ENCODE data around the gene ARRDC2. TPM values are rescaled to one million over a fixed set of nuclear protein-coding genes. Genes with fewer than 3 reads are reported as not detected.

Gene ARRDC2
- total and polyA plus RNA-seq, 2 of the 13 experiments (the other 11 are each of a cell fraction or from before 2014, with no cell fraction given): 2.1 to 3.4 TPM

DNA sequence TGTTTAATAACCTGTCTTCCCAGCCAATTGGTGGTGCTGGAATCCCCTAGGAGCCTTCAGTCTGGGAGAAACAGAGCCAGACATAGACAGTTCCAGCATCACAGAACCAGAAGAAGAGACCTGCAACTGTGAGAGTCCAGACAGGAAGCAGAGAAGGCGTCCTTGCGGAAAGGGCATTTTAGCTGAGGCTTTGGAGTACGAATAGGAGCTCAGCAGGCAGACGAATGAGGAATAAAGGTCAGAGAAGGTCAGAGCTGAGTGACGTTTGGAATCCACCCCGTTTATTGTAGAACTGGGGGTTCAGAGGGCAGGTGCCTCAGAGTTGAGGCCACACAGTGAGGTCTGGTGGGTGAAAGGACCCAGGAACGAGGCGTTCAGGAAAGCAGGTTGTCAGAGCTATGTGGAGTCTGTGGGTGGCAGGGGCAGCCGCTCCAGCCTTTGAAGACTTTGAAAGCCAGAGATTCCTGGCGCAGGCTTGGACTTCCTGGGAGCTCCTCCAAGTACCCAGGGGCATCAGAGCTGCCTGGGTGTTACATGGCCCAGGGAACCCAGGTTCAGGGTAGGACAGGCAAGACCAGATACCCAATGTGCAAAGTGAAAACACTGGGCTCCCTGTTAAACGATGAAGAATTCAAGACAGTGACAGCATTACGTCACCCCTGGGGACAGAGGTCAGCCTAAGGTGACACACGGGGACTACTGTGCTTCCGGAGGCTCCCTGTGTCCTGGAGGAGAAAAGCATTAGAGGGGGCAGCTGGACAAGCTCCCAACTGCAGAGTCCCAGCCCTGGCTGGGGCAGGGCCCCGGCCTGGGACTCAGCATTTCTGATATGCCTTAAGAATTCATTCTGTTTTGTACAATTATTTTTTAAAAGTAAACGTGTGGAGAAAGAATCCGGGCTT is 5.5 kb downstream of the ARRDC2 start (continued):
- TF ChIP-seq, protein P1, sequence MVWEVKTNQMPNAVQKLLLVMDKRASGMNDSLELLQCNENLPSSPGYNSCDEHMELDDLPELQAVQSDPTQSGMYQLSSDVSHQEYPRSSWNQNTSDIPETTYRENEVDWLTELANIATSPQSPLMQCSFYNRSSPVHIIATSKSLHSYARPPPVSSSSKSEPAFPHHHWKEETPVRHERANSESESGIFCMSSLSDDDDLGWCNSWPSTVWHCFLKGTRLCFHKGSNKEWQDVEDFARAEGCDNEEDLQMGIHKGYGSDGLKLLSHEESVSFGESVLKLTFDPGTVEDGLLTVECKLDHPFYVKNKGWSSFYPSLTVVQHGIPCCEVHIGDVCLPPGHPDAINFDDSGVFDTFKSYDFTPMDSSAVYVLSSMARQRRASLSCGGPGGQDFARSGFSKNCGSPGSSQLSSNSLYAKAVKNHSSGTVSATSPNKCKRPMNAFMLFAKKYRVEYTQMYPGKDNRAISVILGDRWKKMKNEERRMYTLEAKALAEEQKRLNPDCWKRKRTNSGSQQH (CRISPR knock-in tag; IDR thresholded peaks at IDR 0.05; ENCODE audit: low read depth): no peak

DNA sequence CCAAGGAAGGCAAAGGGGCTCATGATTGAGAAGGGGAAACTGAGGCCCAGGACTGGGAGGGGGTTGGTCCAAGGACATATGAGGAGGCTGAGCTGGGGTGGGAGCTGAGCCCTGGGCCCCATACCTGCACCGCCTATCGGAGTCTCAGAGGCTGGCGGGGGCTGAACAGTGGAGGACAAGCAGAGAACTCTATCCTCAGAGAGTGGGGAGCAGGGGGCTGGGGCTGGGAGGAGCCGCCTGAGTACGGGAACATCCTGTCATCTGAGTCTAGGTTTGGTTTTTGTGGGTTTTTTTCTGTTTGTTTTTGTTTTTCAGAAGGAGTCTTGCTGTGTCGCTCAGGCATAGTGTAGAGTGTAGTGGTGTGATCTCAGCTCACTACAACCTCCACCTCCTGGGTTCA is 6.2 kb downstream of the ARRDC2 start:
- no peak for DNase-seq (ENCODE audit: low spot score)
- Histone ChIP-seq H3K27ac (ENCODE audit: extremely low read length, insufficient read depth, low read length) (no peak overlapping the region), H2AFZ (ENCODE audit: low read length) (no peak overlapping the region), H3K4me1 (ENCODE audit: insufficient read depth, low read length) (peaks cover 54% of the 10 kb centered on the region), H3K4me3 (replicated peaks in 1 of 3; ENCODE audit: insufficient read depth in 1 of 3, low read depth in 2 of 3, low read length in 3 of 3) (peak overlapping the region in 1 of 3 experiments; percentile 23; a peak in 1 of 6 replicates), H4K20me1 (ENCODE audit: insufficient read depth, low read length) (no peaks in the 10 kb centered on the region), H3K36me3 (replicated peaks in 1 of 2; ENCODE audit: control insufficient read depth in 1 of 2, insufficient read depth in 2 of 2, low read length in 2 of 2) (peaks cover 5% of the 10 kb centered on the region in 2 experiments; a peak in 3 of 5 replicates), H3K4me2 (ENCODE audit: low read depth, low read length) (peak overlapping the region; percentile 54), H3K9me3 (ENCODE audit: low read length) (no peaks in the 10 kb centered on the region), H3K79me2 (ENCODE audit: insufficient read depth, low read length) (no peaks in the 10 kb centered on the region), H3K27me3 (ENCODE audit: control insufficient read depth in 1 of 2, insufficient read depth in 2 of 2, low read length in 2 of 2) (no peaks in the 10 kb centered on the region), H3K9ac (ENCODE audit: insufficient read depth, low read depth, low read length) (no peak overlapping the region)
- no peak for ATAC-seq
- 84% methylated on average over 6 of the region's 6 CpGs for WGBS (ENCODE audit: low lambda C conversion rate)
- in situ Hi-C loops (cut with HindIII; ENCODE audit: extremely low pct_ligation_motif_present, low pct_unique_long_range_greater_than_20kb): no loop called here
- BruUV-seq (replicated peaks): no TSS peak
- intact Hi-C loops (cut with micrococcal nuclease; ENCODE audit: unreplicated experiment): no loop called here
- FAIRE-seq: no peak
- CTCF ChIA-PET (ENCODE audit: low intra/inter-chr PET ratio, low total read pairs): no interaction called here
- POLR2A ChIA-PET: interaction anchor here (0.8 to 2.1 kb wide), 6 partner anchors 8 to 42 kb away, joined by 3 to 10 read pairs (median 4); no protein-coding TSS in a partner anchor
- TF ChIP-seq MYC (CRISPR knock-in tag; IDR thresholded peaks at IDR 0.05; ENCODE audit: borderline replicate concordance) (no peak), ASH2L (IDR thresholded peaks at IDR 0.05; ENCODE audit: insufficient read length, low read depth, low read length) (no peak), MEIS2 (CRISPR knock-in tag; IDR thresholded peaks at IDR 0.05) (no peak), TOPORS (CRISPR knock-in tag; IDR thresholded peaks at IDR 0.05) (no peak), ZSCAN30 (CRISPR knock-in tag; IDR thresholded peaks at IDR 0.05) (no peak), ZZZ3 (CRISPR knock-in tag; IDR thresholded peaks at IDR 0.05; ENCODE audit: borderline replicate concordance) (no peak), ZNF607 (CRISPR knock-in tag; IDR thresholded peaks at IDR 0.05; ENCODE audit: borderline replicate concordance) (no peak), ZNF782 (CRISPR knock-in tag; IDR thresholded peaks at IDR 0.05; ENCODE audit: borderline replicate concordance) (no peak), ZNF20 (CRISPR knock-in tag; IDR thresholded peaks at IDR 0.05) (no peak), KDM5A (IDR thresholded peaks at IDR 0.05; ENCODE audit: borderline replicate concordance, low read length) (no peak), ZNF431 (CRISPR knock-in tag; IDR thresholded peaks at IDR 0.05; ENCODE audit: borderline replicate concordance, low read depth) (no peak)
- TF ChIP-seq, protein P2, sequence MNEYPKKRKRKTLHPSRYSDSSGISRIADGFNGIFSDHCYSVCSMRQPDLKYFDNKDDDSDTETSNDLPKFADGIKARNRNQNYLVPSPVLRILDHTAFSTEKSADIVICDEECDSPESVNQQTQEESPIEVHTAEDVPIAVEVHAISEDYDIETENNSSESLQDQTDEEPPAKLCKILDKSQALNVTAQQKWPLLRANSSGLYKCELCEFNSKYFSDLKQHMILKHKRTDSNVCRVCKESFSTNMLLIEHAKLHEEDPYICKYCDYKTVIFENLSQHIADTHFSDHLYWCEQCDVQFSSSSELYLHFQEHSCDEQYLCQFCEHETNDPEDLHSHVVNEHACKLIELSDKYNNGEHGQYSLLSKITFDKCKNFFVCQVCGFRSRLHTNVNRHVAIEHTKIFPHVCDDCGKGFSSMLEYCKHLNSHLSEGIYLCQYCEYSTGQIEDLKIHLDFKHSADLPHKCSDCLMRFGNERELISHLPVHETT (CRISPR knock-in tag; conservative IDR thresholded peaks at IDR 0.05): no peak
- TF ChIP-seq, protein P3, sequence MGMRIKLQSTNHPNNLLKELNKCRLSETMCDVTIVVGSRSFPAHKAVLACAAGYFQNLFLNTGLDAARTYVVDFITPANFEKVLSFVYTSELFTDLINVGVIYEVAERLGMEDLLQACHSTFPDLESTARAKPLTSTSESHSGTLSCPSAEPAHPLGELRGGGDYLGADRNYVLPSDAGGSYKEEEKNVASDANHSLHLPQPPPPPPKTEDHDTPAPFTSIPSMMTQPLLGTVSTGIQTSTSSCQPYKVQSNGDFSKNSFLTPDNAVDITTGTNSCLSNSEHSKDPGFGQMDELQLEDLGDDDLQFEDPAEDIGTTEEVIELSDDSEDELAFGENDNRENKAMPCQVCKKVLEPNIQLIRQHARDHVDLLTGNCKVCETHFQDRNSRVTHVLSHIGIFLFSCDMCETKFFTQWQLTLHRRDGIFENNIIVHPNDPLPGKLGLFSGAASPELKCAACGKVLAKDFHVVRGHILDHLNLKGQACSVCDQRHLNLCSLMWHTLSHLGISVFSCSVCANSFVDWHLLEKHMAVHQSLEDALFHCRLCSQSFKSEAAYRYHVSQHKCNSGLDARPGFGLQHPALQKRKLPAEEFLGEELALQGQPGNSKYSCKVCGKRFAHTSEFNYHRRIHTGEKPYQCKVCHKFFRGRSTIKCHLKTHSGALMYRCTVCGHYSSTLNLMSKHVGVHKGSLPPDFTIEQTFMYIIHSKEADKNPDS (CRISPR knock-in tag; IDR thresholded peaks at IDR 0.05): no peak
- TF ChIP-seq, protein P4, sequence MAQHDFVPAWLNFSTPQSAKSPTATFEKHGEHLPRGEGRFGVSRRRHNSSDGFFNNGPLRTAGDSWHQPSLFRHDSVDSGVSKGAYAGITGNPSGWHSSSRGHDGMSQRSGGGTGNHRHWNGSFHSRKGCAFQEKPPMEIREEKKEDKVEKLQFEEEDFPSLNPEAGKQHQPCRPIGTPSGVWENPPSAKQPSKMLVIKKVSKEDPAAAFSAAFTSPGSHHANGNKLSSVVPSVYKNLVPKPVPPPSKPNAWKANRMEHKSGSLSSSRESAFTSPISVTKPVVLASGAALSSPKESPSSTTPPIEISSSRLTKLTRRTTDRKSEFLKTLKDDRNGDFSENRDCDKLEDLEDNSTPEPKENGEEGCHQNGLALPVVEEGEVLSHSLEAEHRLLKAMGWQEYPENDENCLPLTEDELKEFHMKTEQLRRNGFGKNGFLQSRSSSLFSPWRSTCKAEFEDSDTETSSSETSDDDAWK (CRISPR knock-in tag; IDR thresholded peaks at IDR 0.05): no peak
